ENCODE data around the gene KIF25. TPM values are rescaled to one million over a fixed set of nuclear protein-coding genes. Genes with fewer than 3 reads are reported as not detected.
A peak's percentile ranks its signal among the peaks of the same experiment; 100 is the strongest.

KIF25 gene
- total and polyA plus RNA-seq, 7 donors = 0.10 to 0.43 (median 0.20) TPM; not detected in 2

DNA sequence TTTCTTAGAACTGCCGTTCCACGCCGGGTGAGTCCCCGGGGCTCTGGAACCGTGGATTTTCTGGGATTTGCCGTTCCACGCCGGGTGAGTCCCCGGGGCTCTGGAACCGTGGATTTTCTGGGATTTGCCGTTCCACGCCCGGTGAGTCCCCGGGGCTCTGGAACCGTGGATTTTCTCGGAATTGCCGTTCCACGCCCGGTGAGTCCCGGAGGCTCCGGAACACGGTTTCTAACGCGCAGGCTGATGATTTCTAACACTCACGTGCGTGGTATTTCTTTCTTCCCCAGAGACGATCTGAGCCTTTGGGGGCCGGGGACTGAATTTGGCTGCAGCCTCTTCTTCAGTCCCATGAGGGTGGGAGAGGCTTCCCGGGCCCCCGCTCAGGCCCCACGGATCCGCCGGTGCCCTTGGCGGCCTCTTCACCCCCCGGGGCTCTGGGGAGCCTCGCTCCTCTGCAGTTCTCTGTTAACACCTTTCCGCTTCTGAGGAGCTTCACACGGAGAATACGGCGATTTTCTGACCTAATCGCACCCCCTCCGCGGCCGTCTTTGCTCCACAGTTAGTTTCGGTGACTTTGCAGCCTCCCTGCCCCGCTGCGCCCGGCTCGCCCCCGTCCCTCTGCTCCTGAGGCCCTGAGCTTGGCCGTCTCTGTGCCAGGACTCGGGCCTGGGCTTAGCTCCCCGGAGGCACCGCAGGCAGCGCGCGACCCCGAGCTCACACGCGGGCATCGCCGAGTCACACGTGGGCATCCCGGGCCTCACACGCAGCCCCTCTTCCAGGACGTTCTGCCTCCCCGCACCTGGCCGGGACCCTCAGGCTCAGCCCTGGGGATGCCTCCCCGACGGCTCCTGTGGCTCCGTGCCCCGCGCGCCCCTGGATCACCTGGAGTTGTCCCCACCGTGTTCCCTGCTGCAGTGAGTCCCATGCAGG, 7.2 kb upstream of the KIF25 start:
- Histone ChIP-seq H3K4me1 (no peaks in the 10 kb centered on the region), H3K9me3 (no peaks in the 10 kb centered on the region), H3K27me3 (ENCODE audit: insufficient read depth in 3 of 3, low read length in 2 of 3) (peaks cover 0 to 6% (median 0%) of the 10 kb centered on the region in 3 donors), H3K4me3 (no peak overlapping the region), H3K36me3 (ENCODE audit: insufficient read depth in 1 of 2, low read depth in 1 of 2) (no peaks in the 10 kb centered on the region), H3K27ac (no peak overlapping the region)
- DNase-seq (no peak), ATAC-seq (peak in 1 of 4 donors; percentile 43)
- TF ChIP-seq, protein P1, sequence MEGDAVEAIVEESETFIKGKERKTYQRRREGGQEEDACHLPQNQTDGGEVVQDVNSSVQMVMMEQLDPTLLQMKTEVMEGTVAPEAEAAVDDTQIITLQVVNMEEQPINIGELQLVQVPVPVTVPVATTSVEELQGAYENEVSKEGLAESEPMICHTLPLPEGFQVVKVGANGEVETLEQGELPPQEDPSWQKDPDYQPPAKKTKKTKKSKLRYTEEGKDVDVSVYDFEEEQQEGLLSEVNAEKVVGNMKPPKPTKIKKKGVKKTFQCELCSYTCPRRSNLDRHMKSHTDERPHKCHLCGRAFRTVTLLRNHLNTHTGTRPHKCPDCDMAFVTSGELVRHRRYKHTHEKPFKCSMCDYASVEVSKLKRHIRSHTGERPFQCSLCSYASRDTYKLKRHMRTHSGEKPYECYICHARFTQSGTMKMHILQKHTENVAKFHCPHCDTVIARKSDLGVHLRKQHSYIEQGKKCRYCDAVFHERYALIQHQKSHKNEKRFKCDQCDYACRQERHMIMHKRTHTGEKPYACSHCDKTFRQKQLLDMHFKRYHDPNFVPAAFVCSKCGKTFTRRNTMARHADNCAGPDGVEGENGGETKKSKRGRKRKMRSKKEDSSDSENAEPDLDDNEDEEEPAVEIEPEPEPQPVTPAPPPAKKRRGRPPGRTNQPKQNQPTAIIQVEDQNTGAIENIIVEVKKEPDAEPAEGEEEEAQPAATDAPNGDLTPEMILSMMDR (IDR thresholded peaks at IDR 0.05) = no peak
- WGBS, 3 donors = 92 to 93% (median 93%) methylated on average over 73 to 75 of the region's 75 CpGs
- intact Hi-C loops (cut with DNase I) = no loop called here

DNA sequence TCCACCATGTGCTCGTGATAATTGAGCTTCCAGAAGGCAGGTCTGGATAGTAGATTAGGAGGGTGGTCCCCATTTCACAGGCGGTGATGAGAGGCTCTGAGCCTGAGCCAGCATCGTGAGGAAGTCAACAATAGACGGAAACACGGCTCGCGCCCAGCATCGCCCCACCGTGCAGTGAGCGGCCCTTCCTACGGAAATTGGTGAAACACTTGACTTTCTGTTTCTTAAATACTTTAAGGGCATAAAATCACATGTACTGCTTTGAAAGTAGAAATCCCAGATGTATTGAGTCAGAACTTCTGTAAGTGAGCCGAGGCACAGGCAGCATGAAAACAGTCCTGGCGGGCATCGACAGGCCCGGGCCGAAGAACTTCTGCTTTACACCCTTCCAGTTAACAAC, 4.3 kb upstream of the KIF25 start:
- no peak overlapping the region for H3K4me3 ChIP-seq
- TF ChIP-seq, protein P1 (IDR thresholded peaks at IDR 0.05) = no peak
- no peaks in the 10 kb centered on the region for H3K9me3 ChIP-seq
- ATAC-seq = peak; percentile 30 to 73 (median 52)
- no peaks in the 10 kb centered on the region for H3K36me3 ChIP-seq (ENCODE audit: insufficient read depth in 1 of 2, low read depth in 1 of 2)
- intact Hi-C loops (cut with DNase I) = no loop called here
- H3K4me1 ChIP-seq = no peaks in the 10 kb centered on the region
- DNase-seq = peak; percentile 43 to 71
- H3K27ac ChIP-seq = peak overlapping the region; percentile 60
- H3K27me3 ChIP-seq (ENCODE audit: insufficient read depth in 3 of 3, low read length in 2 of 3) = peaks cover 0 to 16% (median 4%) of the 10 kb centered on the region in 3 donors
- 63 to 67% (median 66%) methylated on average over 16 of the region's 16 CpGs for WGBS, 3 donors

DNA sequence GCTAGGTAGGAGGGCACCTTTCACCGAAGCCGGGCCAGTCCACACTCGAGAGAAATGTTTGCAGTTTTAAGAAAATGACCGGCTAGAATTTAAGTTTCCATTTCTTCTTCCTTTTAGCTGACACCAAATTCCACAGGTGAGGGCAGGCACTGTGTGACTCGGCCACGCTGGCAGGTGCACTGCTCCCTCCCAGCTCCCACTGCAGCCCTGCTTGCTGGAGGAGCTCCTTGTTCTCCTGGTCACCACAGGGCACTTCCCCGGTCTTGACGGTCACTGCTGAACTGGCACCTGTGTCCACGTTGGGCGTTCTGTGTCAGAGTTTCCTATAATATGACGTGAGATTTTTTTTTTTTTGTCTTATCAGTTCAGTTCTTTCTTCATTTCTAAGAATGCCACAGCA, 3.6 kb upstream of the KIF25 start:
- no peaks in the 10 kb centered on the region for H3K4me1 ChIP-seq
- no peaks in the 10 kb centered on the region for H3K9me3 ChIP-seq
- peak overlapping the region; percentile 4 for H3K4me3 ChIP-seq
- DNase-seq (no peak), ATAC-seq (no peak)
- WGBS, 3 donors = 75 to 80% (median 80%) methylated on average over 11 of the region's 11 CpGs
- TF ChIP-seq, protein P1 (IDR thresholded peaks at IDR 0.05) = no peak
- H3K27ac ChIP-seq = peak overlapping the region; percentile 60
- peaks cover 0 to 22% (median 4%) of the 10 kb centered on the region in 3 donors for H3K27me3 ChIP-seq (ENCODE audit: insufficient read depth in 3 of 3, low read length in 2 of 3)
- intact Hi-C loops (cut with DNase I) = no loop called here
- H3K36me3 ChIP-seq (ENCODE audit: insufficient read depth in 1 of 2, low read depth in 1 of 2) = no peaks in the 10 kb centered on the region

DNA sequence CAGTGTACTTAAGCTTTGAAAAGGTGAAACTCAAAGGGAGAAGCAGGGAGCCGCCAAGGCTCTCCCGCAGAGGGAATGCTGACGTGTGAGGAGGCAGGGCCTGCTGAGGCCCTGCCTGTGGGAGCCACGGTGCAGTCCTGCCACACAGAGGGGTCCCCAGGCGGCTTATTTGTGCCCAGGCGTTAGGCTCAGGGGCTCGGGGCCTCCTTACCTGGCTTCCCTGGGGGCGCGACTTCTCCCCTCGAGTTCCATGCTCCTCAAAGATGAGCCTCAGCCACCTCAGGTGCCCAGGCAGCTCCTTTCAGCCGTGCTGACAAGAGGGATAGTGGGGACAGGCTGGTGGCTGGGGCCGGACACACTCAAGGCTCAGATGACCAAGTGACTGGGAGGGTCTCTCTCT, 2.2 kb upstream of the KIF25 start:
- ATAC-seq (no peak), DNase-seq (no peak)
- Histone ChIP-seq H3K36me3 (ENCODE audit: insufficient read depth in 1 of 2, low read depth in 1 of 2) (no peaks in the 10 kb centered on the region), H3K9me3 (no peaks in the 10 kb centered on the region), H3K27me3 (ENCODE audit: insufficient read depth in 3 of 3, low read length in 2 of 3) (peaks cover 0 to 28% (median 4%) of the 10 kb centered on the region in 3 donors), H3K27ac (no peak overlapping the region), H3K4me1 (no peaks in the 10 kb centered on the region), H3K4me3 (no peak overlapping the region)
- TF ChIP-seq, protein P1 (IDR thresholded peaks at IDR 0.05) = no peak
- 77 to 85% (median 80%) methylated on average over 11 to 12 of the region's 12 CpGs for WGBS, 3 donors
- intact Hi-C loops (cut with DNase I) = no loop called here
